ENCODE data around the gene PBX1.
"Not testable (repeated sequence)": the region's sequence is repeated elsewhere in the genome, so short reads cannot be mapped to it uniquely, and the experiment has no call there.

The PBX1 gene

DNA sequence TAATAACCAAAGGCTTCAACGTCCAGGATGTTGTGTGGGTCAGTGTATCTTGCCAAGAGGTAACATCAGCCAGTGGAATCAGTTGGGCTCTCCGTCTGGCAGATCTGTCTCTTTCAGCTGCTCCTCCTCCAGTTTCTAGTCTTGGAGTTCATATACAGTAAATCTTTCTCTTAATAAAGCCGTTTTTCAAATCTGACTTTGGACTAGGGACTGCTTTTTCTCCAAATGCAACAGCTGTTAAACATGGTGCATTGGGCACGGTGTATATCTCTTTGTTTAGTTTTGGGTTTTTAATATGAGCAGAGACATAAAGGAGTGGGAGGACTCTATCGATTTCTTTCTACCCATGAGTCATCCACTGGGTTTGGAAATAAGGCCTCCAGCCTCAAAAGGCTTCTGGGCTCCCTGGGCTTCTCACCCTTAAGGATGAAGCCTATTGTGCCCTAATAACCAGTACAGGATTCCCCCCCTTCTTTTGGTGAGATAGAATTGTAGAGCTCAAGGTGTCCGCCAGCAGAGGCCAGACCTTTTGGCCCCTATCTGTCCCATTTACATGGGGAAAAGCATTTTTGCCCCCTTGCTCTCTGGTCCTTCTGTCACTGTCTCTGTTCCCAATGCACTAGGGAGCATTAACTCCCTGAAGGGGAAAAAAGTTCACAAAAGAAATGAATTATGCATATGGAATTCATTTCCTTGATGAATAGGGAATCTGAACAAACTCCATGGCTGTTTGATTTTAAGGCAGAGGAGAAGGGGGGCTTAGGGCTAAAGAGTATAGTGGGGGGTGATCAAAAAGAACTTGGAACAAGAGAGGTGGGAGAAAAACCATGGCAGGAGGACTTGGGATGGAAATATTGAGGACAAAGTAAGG is 86.0 kb downstream of the PBX1 start:
- peaks cover 55% of the 10 kb centered on the region for H3K4me1 ChIP-seq (ENCODE audit: insufficient read depth, low read length)
- no peak overlapping the region for H3K4me3 ChIP-seq (ENCODE audit: low read length)
- no peaks in the 10 kb centered on the region for H3K27me3 ChIP-seq (ENCODE audit: insufficient read depth, low read length)
- H3K36me3 ChIP-seq (ENCODE audit: insufficient read depth, low read length) = peaks cover 21% of the 10 kb centered on the region
- no peaks in the 10 kb centered on the region for H3K9me3 ChIP-seq (ENCODE audit: insufficient read depth, low read depth, low read length)
- H3K27ac ChIP-seq (ENCODE audit: low read depth, low read length) = no peak overlapping the region
- no peak overlapping the region for H3K9ac ChIP-seq (ENCODE audit: low read depth, low read length)
- WGBS = 82% methylated on average over 6 of the region's 6 CpGs

DNA sequence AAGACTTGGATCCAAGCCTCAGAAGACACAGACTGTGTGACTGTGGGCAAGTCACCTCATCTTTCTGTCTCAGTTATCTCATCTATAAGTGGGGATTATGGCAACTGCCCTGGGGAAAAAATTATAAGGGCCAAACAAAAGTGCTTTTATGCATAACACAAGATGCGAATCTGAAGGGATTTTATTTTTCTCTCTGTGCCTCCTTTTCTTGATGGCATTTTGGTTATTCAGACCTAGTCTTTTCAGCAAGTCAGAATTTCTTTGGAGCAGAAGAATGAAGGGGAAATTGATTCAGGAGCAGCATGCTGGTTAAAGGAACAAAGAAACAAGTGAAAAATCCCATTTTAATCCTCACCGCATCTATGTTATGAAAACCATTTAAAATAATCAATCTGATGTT is 86.9 kb downstream of the PBX1 start:
- 98% methylated on average over 2 of the region's 2 CpGs for WGBS

DNA sequence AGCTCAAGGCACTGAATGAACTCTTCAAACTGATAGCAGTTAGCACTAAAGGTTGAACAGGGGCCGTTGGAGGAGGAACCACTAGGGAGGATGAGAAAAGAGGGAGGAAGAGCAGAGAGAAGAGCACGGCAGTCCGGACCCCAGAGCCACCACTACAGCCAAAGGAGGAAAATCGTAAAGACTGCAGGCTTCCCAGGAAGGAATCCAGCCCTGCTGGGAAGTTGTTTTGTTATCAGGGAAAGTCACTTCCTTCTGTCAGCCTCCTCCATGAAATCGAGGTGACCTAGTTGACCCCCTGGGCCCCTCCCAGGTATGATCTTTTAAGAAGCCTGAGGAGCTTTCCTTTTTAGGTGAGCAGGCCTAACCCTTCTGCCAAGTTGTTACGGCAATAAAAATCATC is 88.2 kb downstream of the PBX1 start:
- Histone ChIP-seq H3K36me3 (ENCODE audit: insufficient read depth, low read length) (peaks cover 11% of the 10 kb centered on the region), H3K9me3 (ENCODE audit: insufficient read depth, low read depth, low read length) (no peaks in the 10 kb centered on the region), H3K27me3 (ENCODE audit: insufficient read depth, low read length) (no peaks in the 10 kb centered on the region), H3K9ac (ENCODE audit: low read depth, low read length) (no peak overlapping the region), H3K4me1 (ENCODE audit: insufficient read depth, low read length) (peaks cover 68% of the 10 kb centered on the region), H3K4me3 (ENCODE audit: low read length) (no peak overlapping the region), H3K27ac (ENCODE audit: low read depth, low read length) (peak overlapping the region; percentile 12)
- WGBS = 46% methylated on average over 5 of the region's 6 CpGs

More for the DNA sequence above, 86.9 kb downstream of the PBX1 start:
- Histone ChIP-seq H3K9me3 (ENCODE audit: insufficient read depth, low read depth, low read length) (no peaks in the 10 kb centered on the region), H3K4me3 (ENCODE audit: low read length) (no peak overlapping the region), H3K9ac (ENCODE audit: low read depth, low read length) (no peak overlapping the region), H3K27ac (ENCODE audit: low read depth, low read length) (peak overlapping the region; percentile 12), H3K4me1 (ENCODE audit: insufficient read depth, low read length) (peaks cover 61% of the 10 kb centered on the region), H3K27me3 (ENCODE audit: insufficient read depth, low read length) (no peaks in the 10 kb centered on the region), H3K36me3 (ENCODE audit: insufficient read depth, low read length) (peaks cover 19% of the 10 kb centered on the region)

DNA sequence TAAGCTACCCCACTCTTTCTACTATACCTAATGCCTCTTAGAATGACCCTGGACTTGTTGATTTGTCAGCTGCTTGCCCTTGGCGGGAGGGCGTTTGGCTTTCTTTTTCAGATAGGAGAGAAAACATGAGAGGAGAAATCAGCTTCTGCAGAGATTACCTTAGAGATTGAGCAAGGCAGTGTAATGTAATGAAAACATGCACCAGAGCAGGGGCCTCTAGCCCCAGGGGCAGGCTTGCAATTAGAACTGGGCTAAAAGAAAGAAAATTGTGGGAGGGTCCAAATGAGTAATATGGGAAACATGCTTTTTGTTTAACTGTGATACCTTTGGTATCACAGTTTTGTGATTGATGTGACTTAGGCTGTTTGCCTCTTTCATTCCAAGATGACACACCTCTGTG is 89.7 kb downstream of the PBX1 start:
- peaks cover 68% of the 10 kb centered on the region for H3K4me1 ChIP-seq (ENCODE audit: insufficient read depth, low read length)
- no peaks in the 10 kb centered on the region for H3K27me3 ChIP-seq (ENCODE audit: insufficient read depth, low read length)
- no peak overlapping the region for H3K9ac ChIP-seq (ENCODE audit: low read depth, low read length)
- no peak overlapping the region for H3K4me3 ChIP-seq (ENCODE audit: low read length)
- H3K9me3 ChIP-seq (ENCODE audit: insufficient read depth, low read depth, low read length) = no peaks in the 10 kb centered on the region
- no peaks in the 10 kb centered on the region for H3K36me3 ChIP-seq (ENCODE audit: insufficient read depth, low read length)
- H3K27ac ChIP-seq (ENCODE audit: low read depth, low read length) = no peak overlapping the region
- 61% methylated on average over 2 of the region's 2 CpGs for WGBS

DNA sequence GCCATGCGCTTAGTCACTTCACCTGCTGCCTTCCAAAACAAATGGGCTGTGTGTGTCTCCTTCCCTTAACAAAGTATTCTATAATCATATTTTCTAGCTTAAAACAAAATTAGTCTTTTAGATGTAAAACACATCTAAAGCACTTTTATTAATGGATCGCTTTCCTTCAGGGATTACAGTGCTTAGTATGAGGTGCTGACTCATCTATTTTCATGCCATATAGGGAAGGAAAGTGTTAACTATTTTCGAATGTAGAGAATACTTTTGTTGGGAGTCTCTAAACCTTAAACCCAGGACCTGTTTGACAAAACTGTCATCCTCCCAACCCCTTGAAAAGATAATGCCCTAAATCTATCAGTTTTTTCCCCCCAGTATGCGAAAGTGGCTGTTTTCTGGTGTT is 90.2 kb downstream of the PBX1 start:
- Histone ChIP-seq H3K9ac (ENCODE audit: low read depth, low read length) (no peak overlapping the region), H3K36me3 (ENCODE audit: insufficient read depth, low read length) (no peaks in the 10 kb centered on the region), H3K4me1 (ENCODE audit: insufficient read depth, low read length) (peaks cover 67% of the 10 kb centered on the region), H3K9me3 (ENCODE audit: insufficient read depth, low read depth, low read length) (no peaks in the 10 kb centered on the region), H3K27ac (ENCODE audit: low read depth, low read length) (peak overlapping the region; percentile 20; the same call in 1 of the 2 replicates), H3K4me3 (ENCODE audit: low read length) (no peak overlapping the region), H3K27me3 (ENCODE audit: insufficient read depth, low read length) (no peaks in the 10 kb centered on the region)
- 86% methylated on average over 2 of the region's 4 CpGs for WGBS

DNA sequence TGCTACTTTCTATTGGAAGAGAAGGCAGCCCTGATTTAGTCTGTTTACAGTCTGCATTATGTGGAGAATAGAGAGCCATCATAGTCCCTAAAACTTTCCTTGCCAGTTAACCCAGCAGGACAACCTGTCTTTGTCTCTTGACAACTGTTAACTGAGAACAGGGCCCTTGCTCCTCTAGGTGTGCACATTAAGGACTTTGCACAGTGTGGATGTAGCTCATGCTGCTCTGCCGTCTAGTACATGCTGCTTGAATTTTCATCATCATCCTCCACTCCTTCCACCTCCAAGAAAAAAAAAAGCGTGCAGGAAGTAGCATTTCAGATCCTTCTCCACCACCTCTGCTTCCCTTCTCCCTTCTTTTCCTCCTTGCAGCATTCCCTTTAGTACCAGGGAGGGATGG is 91.5 kb downstream of the PBX1 start:
- no peaks in the 10 kb centered on the region for H3K9me3 ChIP-seq (ENCODE audit: insufficient read depth, low read depth, low read length)
- peaks cover 53% of the 10 kb centered on the region for H3K4me1 ChIP-seq (ENCODE audit: insufficient read depth, low read length)
- WGBS = 95% methylated on average over 2 of the region's 2 CpGs
- H3K9ac ChIP-seq (ENCODE audit: low read depth, low read length) = no peak overlapping the region
- H3K36me3 ChIP-seq (ENCODE audit: insufficient read depth, low read length) = no peaks in the 10 kb centered on the region
- no peak overlapping the region for H3K27ac ChIP-seq (ENCODE audit: low read depth, low read length)
- no peak overlapping the region for H3K4me3 ChIP-seq (ENCODE audit: low read length)
- H3K27me3 ChIP-seq (ENCODE audit: insufficient read depth, low read length) = no peaks in the 10 kb centered on the region

DNA sequence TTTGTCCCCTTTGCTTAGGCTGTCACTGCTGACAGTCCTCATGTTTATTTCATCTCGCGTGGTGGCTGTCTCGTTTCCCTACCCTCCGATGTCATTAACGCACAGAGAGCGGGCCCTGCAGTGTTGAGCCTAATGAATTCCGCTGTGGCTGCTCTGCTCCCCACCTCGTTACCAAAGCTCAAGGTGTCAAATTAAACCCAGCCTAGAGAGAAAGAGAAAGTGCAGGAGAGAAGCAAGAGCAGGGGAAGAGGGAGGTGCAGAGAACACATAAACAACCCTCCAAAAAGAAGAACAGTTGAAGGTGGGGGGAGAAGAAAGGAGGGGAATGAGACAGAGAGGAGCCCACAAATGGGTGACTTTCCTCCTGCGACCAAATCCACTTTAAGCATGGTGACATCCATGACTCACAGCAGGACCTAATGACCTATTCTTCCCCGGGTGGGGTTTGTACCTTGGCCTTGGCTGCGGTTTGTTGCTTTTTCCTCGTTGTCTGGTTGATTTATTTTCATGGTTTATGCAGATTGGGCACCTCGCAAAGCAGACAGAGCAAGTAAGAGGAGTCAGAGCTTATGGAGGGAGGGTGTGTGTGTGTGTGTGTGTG is 92.5 kb downstream of the PBX1 start:
- H3K4me3 ChIP-seq (ENCODE audit: low read length) = no peak overlapping the region
- WGBS = 65% methylated on average over 12 of the region's 13 CpGs
- H3K4me1 ChIP-seq (ENCODE audit: insufficient read depth, low read length) = peaks cover 44% of the 10 kb centered on the region
- no peaks in the 10 kb centered on the region for H3K9me3 ChIP-seq (ENCODE audit: insufficient read depth, low read depth, low read length)
- H3K27me3 ChIP-seq (ENCODE audit: insufficient read depth, low read length) = no peaks in the 10 kb centered on the region
- H3K27ac ChIP-seq (ENCODE audit: low read depth, low read length) = no peak overlapping the region
- H3K36me3 ChIP-seq (ENCODE audit: insufficient read depth, low read length) = no peaks in the 10 kb centered on the region
- no peak overlapping the region for H3K9ac ChIP-seq (ENCODE audit: low read depth, low read length)

DNA sequence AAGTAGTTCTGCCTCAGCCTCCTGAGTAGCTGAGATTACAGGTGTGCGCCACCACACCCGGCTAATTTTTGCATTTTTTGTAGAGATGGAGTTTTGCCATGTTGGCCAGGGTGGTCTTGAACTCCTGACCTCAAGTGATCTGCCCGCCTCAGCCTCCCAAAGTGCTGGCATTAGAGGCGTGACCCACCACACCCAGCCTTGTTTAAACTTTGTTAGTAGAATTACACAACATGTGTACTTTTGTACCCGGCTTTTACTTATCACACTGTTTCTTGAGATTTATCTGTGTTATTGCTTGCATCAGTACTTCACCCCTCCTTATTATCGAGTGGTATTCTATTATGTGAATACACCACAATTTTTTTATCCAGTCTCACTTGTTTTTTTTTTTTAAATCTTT is 94.0 kb downstream of the PBX1 start:
- peaks cover 33% of the 10 kb centered on the region for H3K4me1 ChIP-seq (ENCODE audit: insufficient read depth, low read length)
- WGBS = 93% methylated on average over 5 of the region's 6 CpGs

DNA sequence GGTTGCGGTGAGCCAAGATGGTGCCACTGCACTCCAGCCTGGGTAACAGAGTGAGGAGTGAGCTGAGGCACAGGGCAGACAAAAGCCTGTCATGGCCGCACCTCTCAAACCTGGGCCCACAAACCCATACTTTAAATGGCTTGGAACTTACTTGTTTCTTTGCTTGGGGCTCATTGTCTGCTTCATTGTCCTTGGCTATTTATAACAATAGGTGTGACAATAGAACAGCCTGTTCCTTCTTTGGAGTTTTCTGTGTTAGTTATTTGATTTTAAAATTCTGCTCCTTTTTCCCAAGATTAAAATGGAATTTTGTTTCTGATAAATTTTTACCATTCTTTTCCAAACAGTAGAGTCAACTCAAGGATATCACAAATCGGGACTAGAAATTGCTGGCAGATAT is 94.7 kb downstream of the PBX1 start:
- Histone ChIP-seq H3K27ac (ENCODE audit: low read depth, low read length) (no peak overlapping the region), H3K4me1 (ENCODE audit: insufficient read depth, low read length) (peaks cover 27% of the 10 kb centered on the region), H3K9me3 (ENCODE audit: insufficient read depth, low read depth, low read length) (no peaks in the 10 kb centered on the region), H3K27me3 (ENCODE audit: insufficient read depth, low read length) (no peaks in the 10 kb centered on the region), H3K4me3 (ENCODE audit: low read length) (no peak overlapping the region), H3K9ac (ENCODE audit: low read depth, low read length) (no peak overlapping the region), H3K36me3 (ENCODE audit: insufficient read depth, low read length) (no peaks in the 10 kb centered on the region)
- 95% methylated on average over 3 of the region's 3 CpGs for WGBS

More for the DNA sequence above, 94.0 kb downstream of the PBX1 start:
- H3K9me3 ChIP-seq (ENCODE audit: insufficient read depth, low read depth, low read length); H3K36me3 ChIP-seq (ENCODE audit: insufficient read depth, low read length); H3K27ac ChIP-seq (ENCODE audit: low read depth, low read length); H3K4me3 ChIP-seq (ENCODE audit: low read length); H3K9ac ChIP-seq (ENCODE audit: low read depth, low read length); H3K27me3 ChIP-seq (ENCODE audit: insufficient read depth, low read length): not testable (repeated sequence)

DNA sequence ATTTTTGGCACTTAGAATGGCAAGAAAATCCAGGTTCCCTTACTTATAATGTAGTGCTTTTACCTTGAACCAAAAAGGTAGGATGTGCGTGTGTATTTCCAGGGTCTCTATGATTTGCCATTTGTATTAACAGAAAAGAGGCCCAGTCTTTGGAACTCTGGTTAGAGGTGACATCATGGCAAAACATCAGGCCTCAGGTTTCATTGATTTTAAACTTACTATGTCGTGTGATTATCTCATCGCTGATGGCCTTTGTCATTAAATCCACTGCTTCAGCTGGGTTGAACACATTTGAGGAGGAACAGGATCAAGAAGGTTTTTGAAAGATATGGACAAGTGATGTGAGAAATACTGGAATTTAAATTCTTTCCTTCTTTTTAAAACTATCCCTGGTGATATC is 95.2 kb downstream of the PBX1 start:
- H3K36me3 ChIP-seq (ENCODE audit: insufficient read depth, low read length) = no peaks in the 10 kb centered on the region
- WGBS = 80% methylated on average over 3 of the region's 3 CpGs

DNA sequence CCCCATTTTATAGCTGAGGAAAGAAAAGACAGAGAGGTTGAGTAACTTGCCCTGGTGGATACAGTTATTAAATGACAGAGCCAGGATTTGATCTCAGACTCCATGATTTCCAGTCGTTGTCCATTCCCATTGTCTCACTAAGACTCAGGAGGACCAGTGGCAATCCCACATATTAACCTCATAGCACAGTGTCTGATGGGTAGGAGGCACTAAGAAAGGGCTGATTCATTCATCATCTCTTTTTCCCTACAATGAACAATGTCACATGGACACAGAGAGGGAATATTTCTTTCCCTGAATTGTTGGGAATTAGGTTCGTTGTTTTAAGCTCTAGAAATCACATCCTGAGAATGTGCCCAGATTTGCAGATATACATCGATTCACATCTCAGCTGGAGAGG is 99.9 kb downstream of the PBX1 start:
- H3K27me3 ChIP-seq (ENCODE audit: insufficient read depth, low read length) = no peaks in the 10 kb centered on the region
- no peak overlapping the region for H3K9ac ChIP-seq (ENCODE audit: low read depth, low read length)
- no peaks in the 10 kb centered on the region for H3K36me3 ChIP-seq (ENCODE audit: insufficient read depth, low read length)
- H3K9me3 ChIP-seq (ENCODE audit: insufficient read depth, low read depth, low read length) = no peaks in the 10 kb centered on the region
- H3K4me1 ChIP-seq (ENCODE audit: insufficient read depth, low read length) = peaks cover 19% of the 10 kb centered on the region
- no peak overlapping the region for H3K27ac ChIP-seq (ENCODE audit: low read depth, low read length)
- 87% methylated on average over 3 of the region's 3 CpGs for WGBS
- no peak overlapping the region for H3K4me3 ChIP-seq (ENCODE audit: low read length)

More for the DNA sequence above, 95.2 kb downstream of the PBX1 start:
- peaks cover 27% of the 10 kb centered on the region for H3K4me1 ChIP-seq (ENCODE audit: insufficient read depth, low read length)
- H3K9ac ChIP-seq (ENCODE audit: low read depth, low read length) = no peak overlapping the region
- no peak overlapping the region for H3K4me3 ChIP-seq (ENCODE audit: low read length)
- H3K27me3 ChIP-seq (ENCODE audit: insufficient read depth, low read length) = no peaks in the 10 kb centered on the region
- no peak overlapping the region for H3K27ac ChIP-seq (ENCODE audit: low read depth, low read length)
- H3K9me3 ChIP-seq (ENCODE audit: insufficient read depth, low read depth, low read length) = no peaks in the 10 kb centered on the region
